Activated T-helper 1 cell treated with anti-CD3 and anti-CD28 coated beads, Interleukin-12 subunit alpha, Interleukin-12 subunit beta, Interleukin-2, Interleukin-4 antibody, amounts not matched to agents 30 ng/mL and 10 ng/mL and 1 ng/mL, durations not matched to agents 14 hours and 24 hours and 36 hours (primary cell): ENCODE results near the gene ACER3. TPM values are rescaled to one million over a fixed set of nuclear protein-coding genes. Genes with fewer than 3 reads are reported as not detected.

ENCODE experiments used
- DNase-seq: peaks from one replicate; pipeline ENCODE4 v3.0.0; 2021; ENCODE audit warnings: low spot score
- H3K27ac Mint-ChIP-seq: one replicate; pipeline ENCODE4 v1.8.0; 2021; ENCODE audit warnings: mild to moderate bottlenecking, mixed read lengths
- H3K27me3 Mint-ChIP-seq: one replicate; pipeline ENCODE4 v1.8.0; 2022; ENCODE audit warnings: mild to moderate bottlenecking, moderate library complexity, mixed read lengths; ENCODE audit not compliant: insufficient read depth
- H3K36me3 Mint-ChIP-seq: one replicate; pipeline ENCODE4 v1.8.0; 2021; ENCODE audit warnings: low read depth, mixed read lengths
- H3K4me1 Mint-ChIP-seq: one replicate; pipeline ENCODE4 v1.8.0; 2021; ENCODE audit warnings: low read depth, mixed read lengths
- H3K4me3 Mint-ChIP-seq: one replicate; pipeline ENCODE4 v1.8.0; 2021; ENCODE audit warnings: mild to moderate bottlenecking, moderate library complexity, mixed read lengths
- H3K9me3 Mint-ChIP-seq: one replicate; pipeline ENCODE4 v1.8.0; 2021; ENCODE audit warnings: mixed read lengths
- intact Hi-C: fragments of 100-400 bp; cut with micrococcal nuclease; formaldehyde crosslinking; loops from one replicate; pipeline ENCODE4 v1.15.1; 2024
- total RNA-seq: library from RNA; stranded (reverse); gene quantifications from 2 replicates; pipeline ENCODE4 v1.2.3, GENCODE V29; 2022

Gene ACER3
- total RNA-seq, 1 donor from 2014 or later, result 12.2 TPM

GRCh38 chr11:76977791-76978190 lies 117.1 kb downstream of the ACER3 start:
- Mint-ChIP-seq H3K36me3 (peaks cover 1% of the 10 kb centered on the region), H3K27me3 (no peaks in the 10 kb centered on the region), H3K4me1 (no peaks in the 10 kb centered on the region), H3K9me3 (peaks cover 12% of the 10 kb centered on the region), H3K27ac (no peak overlapping the region), H3K4me3 (no peak overlapping the region)
- intact Hi-C loops, result no loop called here
- no peak for DNase-seq

- Mint-ChIP-seq H3K4me3 (no peak overlapping the region), H3K4me1 (no peaks in the 10 kb centered on the region), H3K36me3 (peaks cover 1% of the 10 kb centered on the region), H3K27me3 (no peaks in the 10 kb centered on the region), H3K27ac (no peak overlapping the region), H3K9me3 (peaks cover 11% of the 10 kb centered on the region)
- DNase-seq, result no peak
- intact Hi-C loops, result no loop called here
Observed at GRCh38 chr11:76978239-76978638, 117.5 kb downstream of the ACER3 start.

GRCh38 chr11:76978818-76979217 lies 118.1 kb downstream of the ACER3 start:
- no peak overlapping the region for H3K4me3 Mint-ChIP-seq
- peaks cover 1% of the 10 kb centered on the region for H3K36me3 Mint-ChIP-seq
- H3K4me1 Mint-ChIP-seq, result no peaks in the 10 kb centered on the region
- intact Hi-C loops, result no loop called here
- no peak overlapping the region for H3K27ac Mint-ChIP-seq
- peaks cover 11% of the 10 kb centered on the region for H3K9me3 Mint-ChIP-seq
- no peaks in the 10 kb centered on the region for H3K27me3 Mint-ChIP-seq
- no peak for DNase-seq

- no peak for DNase-seq
- no peak overlapping the region for H3K27ac Mint-ChIP-seq
- H3K9me3 Mint-ChIP-seq, result peaks cover 11% of the 10 kb centered on the region
- H3K36me3 Mint-ChIP-seq, result peaks cover 1% of the 10 kb centered on the region
- H3K27me3 Mint-ChIP-seq, result no peaks in the 10 kb centered on the region
- no peaks in the 10 kb centered on the region for H3K4me1 Mint-ChIP-seq
- H3K4me3 Mint-ChIP-seq, result no peak overlapping the region
- intact Hi-C loops, result no loop called here
Observed at GRCh38 chr11:76980196-76980595, 119.5 kb downstream of the ACER3 start.

GRCh38 chr11:76984743-76985142 lies 124.0 kb downstream of the ACER3 start:
- Mint-ChIP-seq H3K27ac (no peak overlapping the region), H3K27me3 (no peaks in the 10 kb centered on the region), H3K36me3 (no peaks in the 10 kb centered on the region), H3K4me3 (no peak overlapping the region), H3K4me1 (no peaks in the 10 kb centered on the region), H3K9me3 (no peaks in the 10 kb centered on the region)
- no peak for DNase-seq
- intact Hi-C loops, result no loop called here

- intact Hi-C loops, result no loop called here
- Mint-ChIP-seq H3K27me3 (no peaks in the 10 kb centered on the region), H3K4me3 (no peak overlapping the region), H3K4me1 (no peaks in the 10 kb centered on the region), H3K9me3 (no peaks in the 10 kb centered on the region), H3K27ac (no peak overlapping the region), H3K36me3 (no peaks in the 10 kb centered on the region)
- DNase-seq, result no peak
Observed at GRCh38 chr11:76987203-76987602, 126.5 kb downstream of the ACER3 start.

GRCh38 chr11:76990628-76991027 lies 129.9 kb downstream of the ACER3 start:
- Mint-ChIP-seq H3K36me3 (no peaks in the 10 kb centered on the region), H3K4me3 (no peak overlapping the region), H3K4me1 (no peaks in the 10 kb centered on the region), H3K27me3 (no peaks in the 10 kb centered on the region), H3K9me3 (no peaks in the 10 kb centered on the region), H3K27ac (no peak overlapping the region)
- no peak for DNase-seq
- intact Hi-C loops, result no loop called here

GRCh38 chr11:76995081-76995576 lies 134.4 kb downstream of the ACER3 start:
- H3K36me3 Mint-ChIP-seq, result no peaks in the 10 kb centered on the region
- H3K4me1 Mint-ChIP-seq, result no peaks in the 10 kb centered on the region
- H3K4me3 Mint-ChIP-seq, result no peak overlapping the region
- H3K27ac Mint-ChIP-seq, result no peak overlapping the region
- H3K27me3 Mint-ChIP-seq, result no peaks in the 10 kb centered on the region
- no peaks in the 10 kb centered on the region for H3K9me3 Mint-ChIP-seq
- DNase-seq, result no peak
- intact Hi-C loops, result no loop called here

GRCh38 chr11:76997512-76997911 lies 136.8 kb downstream of the ACER3 start:
- DNase-seq, result no peak

GRCh38 chr11:76999597-76999996 lies 138.9 kb downstream of the ACER3 start:
- no peaks in the 10 kb centered on the region for H3K9me3 Mint-ChIP-seq
- no peak for DNase-seq
- H3K4me3 Mint-ChIP-seq, result no peak overlapping the region
- no peak overlapping the region for H3K27ac Mint-ChIP-seq
- intact Hi-C loops, result no loop called here
- H3K4me1 Mint-ChIP-seq, result no peaks in the 10 kb centered on the region
- H3K36me3 Mint-ChIP-seq, result no peaks in the 10 kb centered on the region
- no peaks in the 10 kb centered on the region for H3K27me3 Mint-ChIP-seq

More at GRCh38 chr11:76997512-76997911, 136.8 kb downstream of the ACER3 start:
- Mint-ChIP-seq H3K9me3 (no peaks in the 10 kb centered on the region), H3K4me3 (no peak overlapping the region), H3K36me3 (no peaks in the 10 kb centered on the region), H3K4me1 (no peaks in the 10 kb centered on the region), H3K27me3 (no peaks in the 10 kb centered on the region), H3K27ac (no peak overlapping the region)
- intact Hi-C loops, result no loop called here

GRCh38 chr11:77001613-77002012 lies 140.9 kb downstream of the ACER3 start:
- DNase-seq, result no peak
- peaks cover under 1% of the 10 kb centered on the region for H3K27me3 Mint-ChIP-seq
- H3K4me3 Mint-ChIP-seq, result no peak overlapping the region
- H3K9me3 Mint-ChIP-seq, result no peaks in the 10 kb centered on the region
- H3K27ac Mint-ChIP-seq, result no peak overlapping the region
- H3K36me3 Mint-ChIP-seq, result peaks cover 3% of the 10 kb centered on the region
- intact Hi-C loops, result no loop called here
- no peaks in the 10 kb centered on the region for H3K4me1 Mint-ChIP-seq

GRCh38 chr11:77002776-77003175 lies 142.1 kb downstream of the ACER3 start:
- intact Hi-C loops, result no loop called here
- Mint-ChIP-seq H3K27ac (no peak overlapping the region), H3K27me3 (peaks cover 1% of the 10 kb centered on the region), H3K36me3 (peaks cover 3% of the 10 kb centered on the region), H3K4me1 (no peaks in the 10 kb centered on the region), H3K4me3 (no peak overlapping the region), H3K9me3 (no peaks in the 10 kb centered on the region)
- DNase-seq, result no peak

GRCh38 chr11:77003963-77004362 lies 143.2 kb downstream of the ACER3 start:
- H3K27ac Mint-ChIP-seq, result no peak overlapping the region
- intact Hi-C loops, result no loop called here

GRCh38 chr11:77009533-77010160 lies 148.9 kb downstream of the ACER3 start:
- Mint-ChIP-seq H3K36me3 (peaks cover 9% of the 10 kb centered on the region), H3K9me3 (no peaks in the 10 kb centered on the region), H3K27me3 (peaks cover 1% of the 10 kb centered on the region), H3K27ac (no peak overlapping the region), H3K4me3 (no peak overlapping the region), H3K4me1 (no peaks in the 10 kb centered on the region)
- intact Hi-C loops, result loop anchor here (5.0 kb wide), 1 partner anchor 142 kb away; no protein-coding TSS in a partner anchor
- DNase-seq, result no peak

More at GRCh38 chr11:77003963-77004362, 143.2 kb downstream of the ACER3 start:
- Mint-ChIP-seq H3K4me3 (no peak overlapping the region), H3K36me3 (peaks cover 8% of the 10 kb centered on the region), H3K27me3 (peaks cover 1% of the 10 kb centered on the region), H3K9me3 (no peaks in the 10 kb centered on the region), H3K4me1 (no peaks in the 10 kb centered on the region)
- DNase-seq, result no peak
